AG09309 (cell line): ENCODE data around the gene KRT1.

Source experiments
- DNase-seq: peaks from one replicate; pipeline ENCODE4 v3.0.0-alpha.2; 2010; ENCODE audit warnings: low read depth
- H3K4me3 ChIP-seq: 2 replicates; pipeline ENCODE4 v1.5.1; 2011; ENCODE audit warnings: mild to moderate bottlenecking, low read depth, low read length, moderate library complexity; ENCODE audit not compliant: control insufficient read depth
- CTCF ChIP-seq: IDR thresholded peaks from 2 replicates; pipeline ENCODE4 v1.5.1; 2011; ENCODE audit warnings: mild to moderate bottlenecking, low read depth, low read length, inconsistent platforms; ENCODE audit not compliant: insufficient read depth, control insufficient read depth; ENCODE audit errors: missing control alignments

The KRT1 gene

GRCh38 chr12:52667509-52667908 is 12.7 kb downstream of the KRT1 start:
- H3K4me3 ChIP-seq, result no peak overlapping the region
- TF ChIP-seq CTCF, result peak; percentile 37
- DNase-seq, result no peak

GRCh38 chr12:52666471-52666870 is 13.7 kb downstream of the KRT1 start:
- no peak for DNase-seq
- H3K4me3 ChIP-seq, result no peak overlapping the region
- TF ChIP-seq CTCF, result no peak

GRCh38 chr12:52663420-52663819 is 16.8 kb downstream of the KRT1 start:
- H3K4me3 ChIP-seq, result no peak overlapping the region
- no peak for TF ChIP-seq CTCF
- no peak for DNase-seq

GRCh38 chr12:52662918-52663229 is 17.3 kb downstream of the KRT1 start:
- no peak overlapping the region for H3K4me3 ChIP-seq
- DNase-seq, result no peak
- no peak for TF ChIP-seq CTCF

- DNase-seq, result no peak
- H3K4me3 ChIP-seq, result no peak overlapping the region
- no peak for TF ChIP-seq CTCF
Measured at GRCh38 chr12:52662093-52662917, 17.9 kb downstream of the KRT1 start.

- no peak for TF ChIP-seq CTCF
- DNase-seq, result no peak
- no peak overlapping the region for H3K4me3 ChIP-seq
Measured at GRCh38 chr12:52661668-52662067, 18.5 kb downstream of the KRT1 start.

- H3K4me3 ChIP-seq, result no peak overlapping the region
- no peak for DNase-seq
Measured at GRCh38 chr12:52660934-52661499, 19.2 kb downstream of the KRT1 start.

More at GRCh38 chr12:52660934-52661499, 19.2 kb downstream of the KRT1 start:
- no peak for TF ChIP-seq CTCF
